HG03095 (cell line): ENCODE data around the gene NUDCD3.
"Not testable (repeated sequence)": the region's sequence is repeated elsewhere in the genome, so short reads cannot be mapped to it uniquely, and the experiment has no call there.

Source experiments
- ATAC-seq: cut with Tn5 transposase; IDR thresholded peaks from one replicate; pipeline ENCODE4 v1.9.1; 2021; ENCODE audit warnings: moderate library complexity; ENCODE audit not compliant: unreplicated experiment

The NUDCD3 gene

DNA sequence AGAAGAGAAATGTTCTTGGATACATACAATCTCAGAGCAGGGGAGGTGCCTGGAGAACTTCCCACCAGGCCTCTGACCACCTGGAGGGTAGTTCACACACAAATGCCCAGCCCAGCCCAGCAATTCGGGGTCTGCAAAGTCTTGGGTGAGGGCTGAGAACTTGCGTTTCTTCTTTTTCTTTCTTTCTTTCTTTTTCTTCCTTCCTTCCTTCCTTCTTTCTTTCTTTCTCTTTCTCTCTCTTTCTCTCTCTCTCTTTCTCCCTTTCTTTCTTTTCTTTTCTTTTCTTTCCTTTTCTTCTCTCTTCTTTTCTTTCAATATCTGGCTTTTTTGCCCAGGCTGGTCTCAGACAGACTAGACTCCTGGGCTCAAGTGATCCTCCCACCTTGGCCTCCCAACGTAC, 28.3 kb upstream of the NUDCD3 start:
- no peak for ATAC-seq

DNA sequence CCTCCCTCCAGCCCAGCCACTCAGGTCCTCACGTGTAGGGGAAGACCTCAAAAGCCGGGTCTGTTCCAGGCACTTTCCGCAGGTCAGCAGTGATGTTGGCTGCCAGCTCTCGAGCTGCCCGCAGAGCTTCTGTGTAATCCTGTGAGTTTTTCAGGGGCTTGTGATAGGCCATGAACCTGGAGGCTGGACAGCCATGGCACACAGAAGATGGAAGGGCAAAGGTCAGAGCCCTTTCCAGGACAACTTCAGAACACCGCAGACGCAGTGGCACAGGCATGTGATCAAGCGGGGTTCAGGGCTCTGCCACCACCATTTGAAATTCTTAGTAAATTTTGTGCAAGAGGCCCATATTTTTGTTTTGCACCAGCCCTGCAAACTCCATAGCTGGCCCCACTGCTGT, 26.7 kb upstream of the NUDCD3 start:
- ATAC-seq, result no peak

DNA sequence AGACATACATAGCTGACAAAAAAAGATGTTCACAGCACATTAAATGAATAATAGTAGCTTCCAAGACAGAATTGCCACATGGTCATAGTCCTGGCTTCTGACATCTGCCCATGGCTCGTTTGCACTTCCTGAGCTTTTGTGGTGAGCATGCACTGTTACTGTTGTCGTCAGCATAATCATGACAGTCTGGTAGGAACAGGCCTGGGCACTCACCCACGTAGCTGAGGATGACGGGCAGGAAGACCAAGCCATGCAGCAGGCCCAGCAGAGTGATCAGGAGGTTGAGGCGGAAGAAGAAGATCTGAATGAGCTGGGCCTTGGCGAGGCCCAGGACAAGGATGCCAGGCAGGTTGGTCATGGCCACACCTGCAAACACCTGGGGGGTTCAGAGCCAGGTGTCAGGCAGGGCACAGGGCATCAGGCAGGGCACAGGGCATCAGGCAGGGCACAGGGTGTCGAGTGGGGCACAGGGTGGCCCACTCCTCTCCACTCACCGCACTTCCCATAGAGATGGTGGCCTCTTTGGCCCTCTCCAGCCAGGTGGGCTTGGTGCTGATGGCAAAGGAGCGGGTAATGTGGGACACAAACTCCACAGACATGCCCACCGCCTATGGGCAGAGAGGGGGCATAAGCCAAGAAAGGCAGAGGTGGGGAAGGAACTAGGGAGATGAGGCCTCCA, 25.3 kb upstream of the NUDCD3 start:
- no peak for ATAC-seq

DNA sequence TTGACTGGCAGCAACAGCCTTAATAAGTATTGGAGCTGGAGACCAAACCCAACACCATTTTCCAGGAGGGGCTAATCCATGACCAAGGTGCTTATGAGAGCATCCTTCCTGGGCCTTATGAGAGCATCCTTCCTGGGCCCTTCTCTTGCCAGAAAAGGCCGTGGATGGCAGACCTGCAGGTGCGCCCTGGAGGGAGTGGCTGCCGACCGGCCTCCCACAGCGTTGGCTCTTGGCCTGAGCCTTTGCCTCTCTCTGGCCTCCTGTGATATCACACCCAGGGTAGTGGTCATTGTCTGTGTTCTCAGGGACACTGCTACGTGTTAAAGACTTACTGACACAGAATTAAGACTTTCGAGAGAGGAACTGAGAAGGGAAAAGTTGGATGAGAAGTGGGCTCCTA, 22.3 kb upstream of the NUDCD3 start:
- no peak for ATAC-seq

DNA sequence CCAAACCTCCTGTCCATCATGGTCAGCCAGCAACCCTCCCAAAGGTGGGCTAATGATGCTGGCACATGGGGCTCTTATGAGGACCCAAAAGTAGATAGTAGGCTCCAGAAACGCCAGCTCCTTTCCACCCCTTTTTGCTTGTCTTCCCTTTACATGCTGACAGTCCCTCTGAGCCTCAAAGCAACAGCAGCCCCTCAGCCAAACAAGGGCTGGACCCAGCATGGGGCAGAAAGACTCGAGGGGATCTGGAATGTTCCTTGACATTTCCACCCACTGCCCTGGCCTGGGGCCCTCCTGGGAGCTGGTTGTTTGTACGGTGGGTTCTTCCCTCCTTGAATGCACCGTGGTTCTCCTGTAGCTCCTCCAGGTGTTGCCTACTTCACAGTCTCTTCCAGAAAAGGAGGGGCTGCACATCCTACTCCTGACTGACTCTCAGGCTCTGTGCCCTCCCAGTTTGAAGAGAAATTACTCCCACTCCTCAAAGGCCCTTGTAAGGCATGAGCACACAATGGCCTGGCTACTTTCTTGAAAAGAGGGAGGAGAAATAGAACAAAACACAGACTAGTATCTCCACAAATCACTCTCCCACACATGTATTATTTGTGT, 21.5 kb upstream of the NUDCD3 start:
- ATAC-seq, result no peak

DNA sequence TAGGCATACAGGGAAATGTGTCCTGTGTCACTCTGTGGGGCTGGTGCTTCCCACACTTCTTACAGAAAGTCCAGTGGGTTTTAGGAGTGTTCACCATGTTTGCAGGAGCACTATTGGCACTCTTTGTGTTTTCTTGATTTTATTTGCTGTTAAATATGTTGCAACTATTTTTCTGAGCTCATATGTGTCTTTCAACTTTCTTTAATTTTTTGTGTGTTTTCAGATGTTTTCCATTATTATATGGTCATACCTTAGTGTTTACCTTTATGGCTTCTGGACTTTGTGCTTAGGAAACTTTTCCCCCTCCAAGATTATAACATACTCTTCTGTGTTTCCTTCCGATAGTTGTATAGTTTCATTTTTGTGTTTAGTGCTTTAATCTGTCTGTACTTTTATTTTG, 20.8 kb upstream of the NUDCD3 start:
- no peak for ATAC-seq

DNA sequence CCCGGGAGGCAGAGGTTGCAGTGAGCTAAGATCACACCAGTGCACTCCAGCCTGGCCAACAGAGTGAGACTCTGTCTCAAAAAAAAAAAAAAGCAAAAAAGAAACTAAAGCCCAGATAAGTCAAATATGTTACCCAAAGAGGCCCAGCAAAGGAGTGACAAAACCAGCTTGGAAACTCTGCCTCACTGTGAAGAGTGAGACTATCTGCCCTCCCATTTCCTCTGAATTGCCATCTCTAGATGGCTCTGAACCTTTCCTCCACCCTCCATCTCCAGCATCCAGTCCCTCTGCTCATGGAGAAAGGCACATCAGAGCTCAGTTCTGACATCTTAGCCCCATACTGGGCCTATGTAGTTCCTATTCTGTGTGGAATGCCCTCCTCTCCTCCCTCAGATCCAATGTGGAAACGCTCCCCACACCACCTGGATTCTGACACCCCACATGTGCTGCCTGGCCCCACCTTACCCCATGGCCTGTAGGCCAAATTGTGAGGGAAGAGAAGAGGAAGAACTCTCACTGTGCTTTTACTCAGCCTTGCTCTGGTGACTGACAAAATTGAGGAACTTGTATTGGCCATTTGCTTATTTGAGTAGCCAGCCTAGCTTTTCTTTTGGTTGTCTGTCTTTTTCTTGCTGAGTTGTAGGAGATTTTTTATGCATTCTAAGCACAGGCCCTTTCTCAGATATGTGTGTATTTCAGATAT, 18.0 kb upstream of the NUDCD3 start:
- no peak for ATAC-seq

DNA sequence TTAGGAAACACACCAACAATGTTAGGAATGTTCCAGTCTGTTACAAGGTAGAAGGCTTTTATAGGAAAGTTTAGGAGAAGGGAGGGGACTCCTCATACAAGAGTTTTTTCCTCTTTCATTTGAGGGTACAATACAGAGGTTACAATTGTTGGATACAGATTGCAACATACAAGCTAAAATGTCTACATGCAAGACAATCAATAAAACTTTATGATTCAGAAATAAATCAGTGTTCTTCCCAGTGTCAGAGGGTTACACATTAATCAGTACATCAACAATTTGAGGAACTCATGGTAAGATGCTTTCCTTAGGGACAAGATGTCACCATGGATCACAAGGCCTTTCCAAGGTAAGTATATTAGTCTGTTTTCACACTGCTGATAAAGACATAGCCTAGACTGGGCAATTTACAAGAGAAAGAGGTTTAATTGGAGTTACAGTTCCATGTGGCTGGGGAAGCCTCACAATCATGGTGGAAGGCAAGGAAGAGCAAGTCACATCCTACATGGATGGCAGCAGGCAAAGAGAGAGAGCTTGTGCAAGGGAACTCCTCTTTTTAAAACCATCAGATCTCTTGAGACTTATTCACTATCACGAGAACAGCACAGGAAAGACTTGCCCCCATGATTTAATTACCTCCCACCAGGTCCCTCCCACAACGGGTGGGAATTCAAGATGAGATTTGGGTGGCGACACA, 16.3 kb upstream of the NUDCD3 start:
- not testable (repeated sequence) for ATAC-seq

DNA sequence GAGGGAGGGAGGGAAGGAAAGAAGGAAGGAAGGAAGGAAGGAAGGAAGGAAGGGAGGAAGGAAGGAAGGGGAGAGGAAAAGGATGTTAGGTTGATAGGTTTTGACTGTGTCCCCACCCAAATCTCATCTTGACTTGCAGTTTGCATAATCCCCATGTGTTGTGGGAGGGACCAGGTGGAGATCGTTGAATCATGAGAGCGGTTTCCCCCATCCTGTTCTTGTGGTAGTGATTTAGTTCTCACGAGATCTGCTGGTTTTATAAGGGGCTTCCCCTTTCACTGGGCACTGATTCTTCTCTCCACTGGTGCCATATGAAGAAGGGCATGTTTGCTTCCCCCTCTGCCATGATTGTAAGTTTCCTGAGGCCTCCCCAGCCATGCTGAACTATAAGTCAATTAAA, 15.1 kb upstream of the NUDCD3 start:
- no peak for ATAC-seq

DNA sequence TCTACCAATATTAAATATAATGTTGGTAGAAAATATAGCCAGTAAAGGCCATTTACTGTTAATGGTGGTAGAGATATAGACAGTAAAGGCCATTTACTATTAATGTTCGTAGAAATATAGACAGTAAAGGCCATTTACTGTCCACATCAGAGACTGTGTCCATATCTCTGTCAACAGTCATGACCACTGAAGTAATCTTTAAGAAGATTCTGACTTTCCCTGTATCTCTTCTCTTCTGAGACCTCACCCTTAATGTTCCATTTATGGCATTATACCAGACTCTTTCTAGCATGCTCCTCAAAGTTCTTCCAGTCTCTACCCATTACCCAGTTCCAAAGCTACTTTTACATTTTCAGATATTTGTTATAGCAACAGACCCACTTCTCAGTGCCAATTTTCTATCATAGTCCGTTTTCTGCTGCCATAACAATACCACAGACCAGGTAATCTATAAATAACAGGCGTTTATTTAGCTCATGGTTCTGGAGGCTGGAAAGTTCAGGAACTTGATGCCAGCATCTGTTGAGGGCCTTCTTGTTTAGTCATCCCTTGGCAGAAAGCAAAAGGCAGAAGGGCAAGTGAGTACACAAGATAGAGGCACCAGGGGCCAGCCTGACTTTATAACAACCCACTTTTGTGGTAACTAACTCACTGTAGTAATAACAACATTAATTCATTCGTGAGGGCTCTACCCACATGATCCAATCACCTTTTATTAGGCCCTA, 7.9 kb upstream of the NUDCD3 start:
- ATAC-seq, result no peak

DNA sequence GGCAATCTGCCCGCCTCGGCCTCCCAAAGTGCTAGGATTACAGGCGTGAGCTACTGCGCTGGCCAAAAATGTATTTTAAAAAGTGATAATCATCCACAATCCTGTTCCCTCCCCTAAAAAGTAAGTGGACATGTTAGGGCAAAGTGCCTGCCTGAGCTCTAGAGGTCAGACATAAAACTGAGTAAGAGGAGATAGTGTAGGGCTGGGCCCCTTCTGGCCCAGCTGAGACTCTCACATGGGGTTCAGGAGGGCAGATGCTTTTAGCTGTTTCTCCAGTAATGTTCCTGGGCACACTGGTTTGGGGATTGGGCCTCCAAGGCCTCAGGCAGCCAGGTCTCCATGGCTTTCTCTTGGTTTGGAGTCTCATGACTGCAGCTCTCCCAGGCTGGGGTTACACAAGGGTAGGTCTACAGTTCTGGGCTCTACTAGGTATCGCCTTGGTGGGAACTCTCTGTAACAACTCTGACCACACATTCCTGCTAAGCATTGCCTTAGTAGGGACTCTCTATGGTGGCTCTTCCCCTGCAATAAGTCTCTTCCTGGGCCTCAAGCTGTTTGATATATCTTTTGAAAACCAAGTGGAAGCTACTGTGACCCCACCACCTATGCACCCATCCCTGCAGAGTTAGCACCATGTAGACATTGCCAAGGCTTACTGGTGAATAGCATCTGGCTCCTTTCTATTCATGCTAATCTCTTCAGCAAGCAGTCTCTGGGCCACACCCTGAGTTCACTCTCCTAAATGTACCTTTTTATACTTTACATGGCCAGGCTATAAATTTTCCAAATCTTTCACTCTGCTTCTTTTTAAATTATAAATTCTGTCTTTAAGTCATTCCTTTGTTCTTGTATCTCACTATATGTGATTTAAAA, 6.9 kb upstream of the NUDCD3 start:
- ATAC-seq, result no peak

DNA sequence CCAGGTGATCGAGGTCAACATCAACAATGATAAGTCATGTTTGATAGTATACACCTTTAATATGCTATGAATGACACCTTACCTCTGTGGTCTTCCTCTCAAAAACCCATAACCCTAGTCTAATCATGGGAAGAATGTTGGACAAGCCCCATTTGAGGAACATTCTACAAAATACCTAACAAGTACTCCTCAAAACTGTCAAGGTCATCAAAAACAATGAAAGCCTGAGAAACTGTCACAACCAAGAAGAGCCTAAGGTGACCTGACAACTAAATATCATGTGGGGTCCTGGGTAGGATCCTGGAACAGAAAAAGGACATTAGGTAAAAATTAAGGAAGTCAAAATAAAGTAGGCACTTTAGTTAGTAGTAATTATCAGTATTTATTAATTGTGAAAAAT, 5.9 kb upstream of the NUDCD3 start:
- no peak for ATAC-seq

DNA sequence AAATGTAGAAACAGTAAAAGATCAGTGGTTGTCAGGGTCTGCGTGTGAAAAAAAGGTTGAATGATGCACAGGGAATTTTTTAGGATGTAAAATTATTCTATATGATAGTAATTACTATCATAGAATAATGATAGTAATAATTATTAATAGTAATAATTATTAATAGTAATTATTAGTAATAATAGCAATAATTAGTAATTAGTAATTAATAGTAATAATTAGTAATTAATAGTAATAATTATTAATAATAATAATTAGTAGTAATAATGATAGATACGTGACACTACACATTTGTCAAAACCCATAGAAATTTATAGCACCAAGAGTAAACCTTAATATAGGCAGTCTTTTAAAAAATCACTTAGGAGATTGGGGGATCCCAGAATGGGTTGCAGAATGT, 4.5 kb upstream of the NUDCD3 start:
- ATAC-seq, result no peak

DNA sequence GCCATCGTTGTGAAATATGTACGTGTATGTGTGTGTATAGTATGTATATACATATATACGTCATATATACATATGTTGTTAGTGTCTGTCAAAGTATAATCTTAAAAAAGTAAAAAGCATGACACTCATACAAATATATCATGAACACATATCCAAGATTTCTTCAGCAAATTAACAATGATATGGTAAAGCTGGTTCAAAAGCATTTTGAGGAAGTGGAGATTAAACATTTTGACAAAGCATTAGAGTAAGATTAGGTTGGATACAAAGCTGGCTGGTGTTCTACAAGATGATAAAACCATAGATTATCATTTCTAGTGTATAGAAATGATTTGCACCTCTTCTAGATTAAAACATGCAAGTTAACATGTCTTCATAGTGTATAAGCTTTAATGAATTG, 771 bp upstream of the NUDCD3 start:
- ATAC-seq, result no peak

DNA sequence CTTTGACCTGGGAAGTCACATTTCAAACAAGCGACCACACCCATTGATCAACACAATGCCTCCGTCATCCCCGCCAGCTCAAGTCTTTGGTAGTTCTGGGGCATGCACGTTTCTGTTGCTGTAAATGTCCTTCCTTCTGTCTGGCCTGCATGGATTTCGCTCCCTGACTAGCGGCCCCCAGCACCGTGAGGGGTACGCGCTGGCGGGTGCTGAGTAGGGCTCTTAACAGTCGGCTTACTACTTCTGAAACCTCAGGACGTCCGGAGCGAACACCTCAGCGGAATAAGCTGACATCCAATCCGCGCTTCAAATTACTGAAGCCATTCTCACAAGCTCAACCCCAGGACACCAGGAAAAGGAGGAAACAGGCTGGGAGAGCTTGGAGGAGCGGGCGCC, 505 bp downstream of the NUDCD3 start:
- peak; percentile 27 for ATAC-seq

DNA sequence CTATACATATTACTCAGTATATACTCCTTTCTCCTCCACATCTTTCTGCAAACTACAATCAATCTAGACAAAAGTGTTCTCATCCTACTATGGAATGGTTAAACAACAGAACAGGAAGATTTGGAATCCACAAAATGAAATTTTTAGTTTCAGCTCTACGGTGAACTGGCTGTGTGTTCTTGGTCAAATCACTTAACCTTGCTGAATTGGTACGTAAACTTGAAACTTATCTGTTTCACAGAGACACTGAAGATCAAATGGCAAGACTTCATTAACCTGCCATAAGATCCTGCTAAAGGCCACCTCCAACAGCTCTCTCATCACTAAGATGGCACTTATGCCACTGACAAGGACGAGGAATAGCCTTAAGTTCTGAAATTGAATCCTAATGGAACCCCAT, 1.5 kb downstream of the NUDCD3 start:
- ATAC-seq, result no peak

DNA sequence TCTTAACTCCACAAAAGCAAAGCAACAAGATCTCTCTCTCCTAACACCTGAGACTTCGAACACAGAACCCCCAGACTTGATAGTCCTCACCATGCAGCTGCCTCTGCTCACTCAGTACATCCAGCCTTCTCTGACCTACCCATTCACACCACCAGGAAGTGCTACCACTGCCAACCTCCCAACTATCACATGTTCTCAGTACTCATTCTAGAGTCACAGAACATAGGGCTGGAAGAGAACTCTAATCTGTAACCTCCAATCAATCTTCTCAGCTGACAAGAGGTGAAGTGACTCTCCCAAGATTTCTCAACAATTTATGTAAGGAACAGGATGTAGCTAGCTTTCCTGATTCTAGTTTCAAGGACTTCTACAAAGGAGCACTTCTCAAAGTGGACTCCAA, 3.8 kb downstream of the NUDCD3 start:
- no peak for ATAC-seq

DNA sequence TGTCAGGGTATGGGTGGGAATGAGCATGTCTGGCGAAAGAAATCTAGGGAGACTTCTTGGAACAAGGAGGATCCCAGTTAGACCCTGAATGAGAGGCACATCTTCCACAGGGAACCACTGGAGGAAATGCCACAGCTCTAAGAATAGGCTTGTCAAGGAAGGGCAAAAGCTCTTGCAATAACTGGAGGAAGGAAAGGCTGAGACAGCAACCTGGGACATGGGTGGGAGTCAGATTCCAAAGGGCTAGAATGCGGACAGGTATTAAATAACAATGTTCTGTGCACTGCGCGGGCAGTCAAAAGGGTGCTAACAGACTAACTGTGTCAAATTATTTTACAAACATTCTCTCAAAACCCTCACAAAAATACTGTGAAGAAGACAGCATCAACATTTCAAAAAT, 4.5 kb downstream of the NUDCD3 start:
- ATAC-seq, result no peak

DNA sequence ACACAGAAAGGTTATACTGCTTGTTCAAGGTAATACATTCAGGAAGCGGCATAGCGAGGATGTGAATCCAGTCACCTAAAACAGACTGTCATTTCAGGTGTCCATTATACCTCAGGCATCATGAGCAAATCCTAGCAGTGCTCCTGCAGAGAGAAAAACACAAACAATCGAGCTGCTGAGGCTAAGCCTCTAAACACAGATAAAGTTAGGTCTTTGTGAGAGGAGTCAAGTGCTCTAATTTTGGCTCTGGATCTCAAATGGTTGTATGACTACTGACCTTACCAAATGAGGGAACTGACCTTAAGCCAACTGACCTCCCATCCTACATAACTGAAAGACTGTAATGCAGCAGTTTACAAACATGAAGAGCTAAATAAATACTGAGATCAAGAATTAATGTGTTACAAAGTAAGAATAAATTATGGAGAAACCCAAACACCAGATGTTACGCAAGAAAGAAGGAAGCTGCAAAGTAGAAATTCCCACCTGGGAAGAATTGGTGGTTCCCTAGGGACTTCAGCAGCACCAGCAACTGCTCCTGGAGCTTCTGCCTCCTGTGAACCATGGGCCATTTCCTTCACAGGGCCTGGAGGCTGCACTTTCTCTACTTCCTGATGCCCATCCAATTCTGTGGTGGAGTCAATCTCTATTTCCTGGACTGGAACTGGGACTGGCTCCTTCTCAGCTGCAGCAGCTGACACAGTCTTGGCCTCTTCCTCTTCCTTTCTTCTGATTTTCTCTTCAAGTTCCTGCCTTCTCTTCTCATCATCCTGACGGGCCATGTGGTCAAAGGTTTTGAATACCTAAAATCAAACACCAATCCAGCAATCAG, 5.8 kb downstream of the NUDCD3 start:
- ATAC-seq, result no peak
